GM21423 (cell line): ENCODE measurements around the gene IGFBP7.
"Not testable (repeated sequence)": the region's sequence is repeated elsewhere in the genome, so short reads cannot be mapped to it uniquely, and the experiment has no call there.

ENCODE experiments used
- ATAC-seq: cut with Tn5 transposase; IDR thresholded peaks from one replicate; pipeline ENCODE4 v1.9.1; 2021; ENCODE audit warnings: mild to moderate bottlenecking, moderate library complexity; ENCODE audit not compliant: unreplicated experiment

The IGFBP7 gene

DNA sequence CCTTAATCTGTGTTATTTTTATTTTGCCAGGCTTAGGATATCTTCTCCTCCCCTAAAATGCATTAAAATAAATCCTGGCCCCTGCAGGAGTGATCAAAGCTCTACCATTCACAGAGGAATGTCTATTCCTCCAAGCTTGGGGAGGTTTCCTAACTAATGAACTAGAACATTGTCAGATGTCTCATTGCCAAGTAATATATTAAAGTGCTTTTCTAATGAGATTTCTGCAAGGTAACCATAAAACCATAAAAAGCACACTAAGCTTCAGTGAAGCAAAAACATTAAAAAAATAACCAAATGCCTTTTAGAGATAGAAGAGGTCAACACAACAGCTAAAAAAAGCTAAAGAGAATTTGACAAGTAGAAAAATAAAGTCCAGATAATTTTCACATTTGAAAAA, 34.8 kb downstream of the IGFBP7 start:
- no peak for ATAC-seq

DNA sequence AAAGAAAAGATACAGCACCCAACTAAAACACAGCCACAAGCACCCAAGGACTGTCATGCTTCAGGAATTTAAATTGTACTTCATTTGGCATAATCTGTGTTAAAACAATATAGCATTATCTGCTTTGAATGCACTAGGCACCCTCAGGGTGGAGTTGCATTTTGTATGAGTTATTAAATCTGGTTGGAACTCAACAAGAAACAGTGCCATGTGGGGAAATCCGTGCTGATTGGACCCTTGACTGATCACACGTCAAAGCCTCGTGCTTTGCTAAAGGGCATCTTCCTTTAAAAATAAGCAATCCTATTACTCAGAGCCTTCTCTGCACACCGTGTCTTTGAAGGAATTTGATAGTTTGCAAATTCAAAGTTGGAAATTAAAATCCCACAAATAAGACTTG, 35.4 kb downstream of the IGFBP7 start:
- ATAC-seq: no peak

- ATAC-seq: no peak
These were observed 36.6 kb downstream of the IGFBP7 start for GRCh38 chr4:57073559-57073958.

- no peak for ATAC-seq
These were observed 38.9 kb downstream of the IGFBP7 start for GRCh38 chr4:57071326-57071725.

DNA sequence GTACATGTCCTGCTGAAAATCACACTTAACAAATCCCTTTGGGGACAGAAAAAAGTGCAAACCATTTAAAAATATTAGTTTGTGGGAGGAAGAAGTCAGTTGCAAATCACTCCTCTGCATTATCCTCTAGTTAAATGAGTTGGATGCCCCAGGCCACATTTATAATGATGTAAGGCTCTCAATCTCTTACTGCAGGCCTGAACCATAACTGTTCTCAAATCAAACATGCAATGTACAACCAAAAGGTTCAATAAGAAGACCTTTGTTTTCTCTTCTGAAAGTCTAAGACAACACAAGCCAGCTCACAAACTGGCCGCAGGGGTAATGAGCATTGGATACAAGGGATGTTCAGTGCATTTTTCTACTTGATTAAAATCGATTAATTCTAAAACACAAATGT, 39.7 kb downstream of the IGFBP7 start:
- ATAC-seq: no peak

DNA sequence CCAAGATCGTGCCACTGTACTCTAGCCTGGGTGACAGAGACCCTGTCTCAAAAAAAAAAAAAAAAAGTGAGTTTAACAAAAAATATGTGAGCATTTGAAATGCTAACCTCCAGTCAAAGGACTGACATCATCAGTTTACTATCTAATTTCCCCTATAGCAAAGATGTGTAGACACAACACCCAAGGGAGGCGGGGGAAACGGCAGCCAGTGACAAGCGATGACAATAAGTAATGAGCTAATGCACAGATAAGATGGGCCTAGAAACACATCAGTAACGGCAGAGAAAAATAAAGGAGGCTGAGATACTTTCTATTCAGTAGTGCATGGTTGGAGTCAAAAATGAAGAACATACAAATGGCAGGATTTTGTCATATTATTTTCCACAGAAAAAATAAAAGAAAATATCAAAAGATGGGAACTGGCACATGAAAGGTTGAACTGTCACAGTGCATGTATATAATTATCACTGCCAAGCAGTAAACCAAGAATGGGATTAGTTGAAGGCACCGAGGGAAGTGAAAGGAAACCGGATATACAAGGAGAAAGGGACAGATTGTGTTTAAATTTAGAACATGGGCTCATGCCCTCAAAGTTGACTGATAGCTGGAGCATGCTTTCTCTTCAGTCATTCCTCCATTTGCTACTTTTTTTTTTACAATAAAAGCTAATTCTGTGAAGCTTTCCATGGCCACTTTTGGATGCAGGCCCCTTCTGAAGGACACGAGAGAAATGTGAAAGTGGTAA, 41.8 kb downstream of the IGFBP7 start:
- ATAC-seq: no peak

- ATAC-seq: no peak
These were observed 44.3 kb downstream of the IGFBP7 start for GRCh38 chr4:57065730-57066482.

- ATAC-seq: no peak
These were observed 45.1 kb downstream of the IGFBP7 start for GRCh38 chr4:57064811-57065711.

- no peak for ATAC-seq
These were observed 46.1 kb downstream of the IGFBP7 start for GRCh38 chr4:57064120-57064519.

DNA sequence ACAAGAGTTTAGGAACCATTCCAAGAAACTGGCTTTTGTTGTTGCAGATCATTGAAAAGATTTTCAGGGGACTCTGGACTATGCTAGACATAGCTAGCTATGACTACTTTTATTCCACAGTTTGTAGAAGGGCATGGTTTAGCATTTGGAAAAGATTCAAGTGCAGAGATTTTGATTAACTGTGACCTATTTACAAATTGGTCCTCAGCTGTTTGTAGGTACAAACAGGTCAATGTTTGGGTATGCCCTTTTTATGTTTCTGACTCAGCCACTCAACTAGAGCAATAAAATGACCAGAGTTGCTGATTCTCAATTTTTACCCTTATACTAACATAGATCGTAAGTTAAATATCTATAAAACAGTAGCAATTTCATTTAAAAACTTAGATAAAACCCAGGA, 46.7 kb downstream of the IGFBP7 start:
- ATAC-seq: no peak

DNA sequence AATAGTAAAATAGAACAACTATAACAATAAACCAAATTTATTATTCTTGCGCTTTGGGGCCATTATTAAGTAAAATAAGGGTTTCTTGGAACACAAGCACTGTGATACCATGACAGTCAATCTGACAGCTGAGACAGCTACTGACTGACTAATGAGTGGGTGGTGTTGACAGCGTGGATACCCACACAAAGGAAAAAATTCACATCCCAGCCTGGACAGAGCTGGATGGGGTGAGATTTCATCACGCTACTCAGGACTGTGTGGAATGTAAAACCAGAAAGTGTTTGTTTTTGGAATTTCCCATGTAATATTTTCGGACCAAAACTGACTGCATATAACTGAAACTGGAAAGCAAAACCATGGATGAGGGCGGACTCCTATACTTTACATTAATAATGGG, 48.8 kb downstream of the IGFBP7 start:
- no peak for ATAC-seq

DNA sequence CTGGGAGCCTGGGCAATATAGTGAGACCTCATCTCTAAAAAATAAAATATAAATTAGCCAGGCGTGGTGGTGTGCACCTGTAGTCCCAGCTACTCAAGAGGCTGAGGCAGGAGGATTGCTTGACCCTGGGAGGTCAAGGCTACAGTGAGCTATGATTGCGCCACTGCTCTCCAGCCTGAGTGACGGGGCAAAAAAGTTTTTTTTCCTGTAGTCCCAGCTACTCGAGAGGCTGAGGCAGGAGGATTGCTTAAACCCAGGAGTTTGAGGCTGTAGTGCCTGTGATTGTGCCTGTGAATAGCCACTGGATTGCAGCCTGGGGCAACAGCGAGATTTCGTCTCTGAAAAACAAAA, 49.5 kb downstream of the IGFBP7 start:
- not testable (repeated sequence) for ATAC-seq

GRCh38 chr4:57059890-57060716, 50.1 kb downstream of the IGFBP7 start:
- no peak for ATAC-seq

- ATAC-seq: no peak
These were observed 54.3 kb downstream of the IGFBP7 start for GRCh38 chr4:57055886-57056285.

- ATAC-seq: no peak
These were observed 56.7 kb downstream of the IGFBP7 start for GRCh38 chr4:57053508-57053907.

GRCh38 chr4:57051524-57051923, 58.7 kb downstream of the IGFBP7 start:
- ATAC-seq: no peak

- no peak for ATAC-seq
These were observed 59.1 kb downstream of the IGFBP7 start for GRCh38 chr4:57051095-57051494.

- no peak for ATAC-seq
These were observed 61.4 kb downstream of the IGFBP7 start for GRCh38 chr4:57048590-57049304.

DNA sequence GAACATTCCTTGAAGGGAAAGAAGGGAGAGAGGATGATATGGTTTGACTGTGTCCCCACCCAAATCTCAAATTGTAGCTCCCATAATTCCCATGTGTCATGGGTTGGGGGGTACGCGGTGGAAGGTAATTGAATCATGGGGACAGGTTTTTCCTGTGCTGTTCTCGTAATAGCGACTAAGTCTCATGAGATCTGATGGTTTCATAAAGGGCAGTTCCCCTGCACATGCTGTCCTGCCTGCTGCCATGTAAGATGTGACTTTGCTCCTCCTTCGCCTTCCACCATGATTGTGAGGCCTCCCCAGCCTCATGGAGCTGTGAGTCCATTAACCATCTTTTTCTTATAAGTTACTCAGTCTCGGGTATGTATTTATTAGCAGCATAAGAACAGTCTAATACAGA, 63.1 kb downstream of the IGFBP7 start:
- ATAC-seq: not testable (repeated sequence)

- no peak for ATAC-seq
These were observed 65.2 kb downstream of the IGFBP7 start for GRCh38 chr4:57044996-57045395.
